Measurements from ENCODE around the gene SELP.

DNA sequence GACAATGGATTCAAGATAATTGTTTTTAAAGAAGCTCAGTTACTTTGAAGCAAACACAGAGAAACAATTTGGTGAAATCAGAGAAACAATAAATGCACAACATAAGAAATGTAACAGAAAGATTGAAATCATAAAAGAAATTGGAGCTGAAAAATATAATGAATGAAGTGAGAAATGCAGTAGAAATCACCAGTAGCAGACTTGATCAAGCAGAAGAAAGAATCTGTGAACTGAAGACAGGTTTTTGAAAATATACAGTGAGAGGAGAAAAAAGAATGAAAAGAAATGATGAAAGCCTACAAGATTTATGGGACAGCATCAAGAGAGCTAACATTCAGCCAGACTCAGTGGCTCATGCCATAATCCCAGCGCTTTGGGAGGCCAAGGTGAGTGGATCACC, 4.2 kb upstream of the SELP start:
- TF ChIP-seq POLR2A (IDR thresholded peaks at IDR 0.05; ENCODE audit: low read length): no peak
- TF ChIP-seq GATA1 (IDR thresholded peaks at IDR 0.05; ENCODE audit: low read depth, low read length): no peak

All from erythroblast (primary cell).